ENCODE measurements around the gene CLEC4M. TPM values are rescaled to one million over a fixed set of nuclear protein-coding genes. Genes with fewer than 3 reads are reported as not detected.
A peak's percentile ranks its signal among the peaks of the same experiment; 100 is the strongest.

Gene CLEC4M
- total RNA-seq, 1 donor from 2014 or later: not detected

- no peak overlapping the region for H3K4me3 Mint-ChIP-seq (ENCODE audit: unreplicated experiment)
- H3K9me3 Mint-ChIP-seq (ENCODE audit: low read depth): peaks cover 8% of the 10 kb centered on the region
- H3K4me1 Mint-ChIP-seq (ENCODE audit: low read depth): peaks cover 2% of the 10 kb centered on the region
- H3K27ac Mint-ChIP-seq (ENCODE audit: unreplicated experiment): no peak overlapping the region
- H3K27me3 Mint-ChIP-seq (ENCODE audit: low read depth): peaks cover 30% of the 10 kb centered on the region
- no peak for TF ChIP-seq CTCF (IDR thresholded peaks at IDR 0.05)
- DNase-seq (ENCODE audit: low spot score): no peak
- peaks cover 1% of the 10 kb centered on the region for H3K36me3 Mint-ChIP-seq (ENCODE audit: low read depth)
Observed at GRCh38 chr19:7795555-7796161, 32.6 kb downstream of the CLEC4M start.

GRCh38 chr19:7799640-7800355 is 36.8 kb downstream of the CLEC4M start:
- no peak overlapping the region for H3K27ac Mint-ChIP-seq (ENCODE audit: unreplicated experiment)
- peaks cover 28% of the 10 kb centered on the region for H3K27me3 Mint-ChIP-seq (ENCODE audit: low read depth)
- H3K36me3 Mint-ChIP-seq (ENCODE audit: low read depth): peaks cover 3% of the 10 kb centered on the region
- DNase-seq (ENCODE audit: low spot score): no peak
- H3K9me3 Mint-ChIP-seq (ENCODE audit: low read depth): peaks cover 13% of the 10 kb centered on the region
- TF ChIP-seq CTCF (IDR thresholded peaks at IDR 0.05): peak; percentile 81
- peaks cover 2% of the 10 kb centered on the region for H3K4me1 Mint-ChIP-seq (ENCODE audit: low read depth)
- H3K4me3 Mint-ChIP-seq (ENCODE audit: unreplicated experiment): peak overlapping the region; percentile 44

GRCh38 chr19:7801020-7801570 is 38.1 kb downstream of the CLEC4M start:
- DNase-seq (ENCODE audit: low spot score): no peak
- peaks cover 3% of the 10 kb centered on the region for H3K36me3 Mint-ChIP-seq (ENCODE audit: low read depth)
- no peak overlapping the region for H3K27ac Mint-ChIP-seq (ENCODE audit: unreplicated experiment)
- peaks cover 13% of the 10 kb centered on the region for H3K9me3 Mint-ChIP-seq (ENCODE audit: low read depth)
- no peak for TF ChIP-seq CTCF (IDR thresholded peaks at IDR 0.05)
- H3K27me3 Mint-ChIP-seq (ENCODE audit: low read depth): peaks cover 30% of the 10 kb centered on the region
- H3K4me1 Mint-ChIP-seq (ENCODE audit: low read depth): peaks cover 2% of the 10 kb centered on the region
- H3K4me3 Mint-ChIP-seq (ENCODE audit: unreplicated experiment): no peak overlapping the region

- peaks cover 8% of the 10 kb centered on the region for H3K27me3 Mint-ChIP-seq (ENCODE audit: low read depth)
- H3K4me3 Mint-ChIP-seq (ENCODE audit: unreplicated experiment): no peak overlapping the region
- DNase-seq (ENCODE audit: low spot score): no peak
- H3K4me1 Mint-ChIP-seq (ENCODE audit: low read depth): no peaks in the 10 kb centered on the region
- H3K9me3 Mint-ChIP-seq (ENCODE audit: low read depth): peaks cover 17% of the 10 kb centered on the region
- peaks cover 3% of the 10 kb centered on the region for H3K36me3 Mint-ChIP-seq (ENCODE audit: low read depth)
- no peak overlapping the region for H3K27ac Mint-ChIP-seq (ENCODE audit: unreplicated experiment)
- no peak for TF ChIP-seq CTCF (IDR thresholded peaks at IDR 0.05)
Observed at GRCh38 chr19:7806234-7806633, 43.2 kb downstream of the CLEC4M start.

- H3K27me3 Mint-ChIP-seq (ENCODE audit: low read depth): peaks cover 8% of the 10 kb centered on the region
- H3K36me3 Mint-ChIP-seq (ENCODE audit: low read depth): peaks cover 4% of the 10 kb centered on the region
- no peaks in the 10 kb centered on the region for H3K4me1 Mint-ChIP-seq (ENCODE audit: low read depth)
- H3K27ac Mint-ChIP-seq (ENCODE audit: unreplicated experiment): no peak overlapping the region
- no peak for TF ChIP-seq CTCF (IDR thresholded peaks at IDR 0.05)
- DNase-seq (ENCODE audit: low spot score): no peak
- H3K4me3 Mint-ChIP-seq (ENCODE audit: unreplicated experiment): no peak overlapping the region
- H3K9me3 Mint-ChIP-seq (ENCODE audit: low read depth): peaks cover 23% of the 10 kb centered on the region
Observed at GRCh38 chr19:7806876-7807275, 43.8 kb downstream of the CLEC4M start.
